Fibroblast of lung (primary cell): Measurements from ENCODE around the gene SUMF1. TPM values are rescaled to one million over a fixed set of nuclear protein-coding genes. Genes with fewer than 3 reads are reported as not detected.

Experiments used
- DNase-seq, 2 donors: peaks; one replicate each; pipeline versions ENCODE4 v3.0.0 to v3.0.0-alpha.2; 2010; ENCODE audit warnings: low read depth in 2 of 2
- H2AFZ ChIP-seq: 2 replicates; pipeline ENCODE4 v1.5.1; 2012; ENCODE audit warnings: low read length, control low read depth, inconsistent platforms
- H3K27ac ChIP-seq: 2 replicates; pipeline ENCODE4 v1.5.1; 2011; ENCODE audit warnings: low read length, control low read depth; ENCODE audit not compliant: insufficient read depth
- H3K27me3 ChIP-seq: 2 replicates; pipeline ENCODE4 v1.5.1; 2011; ENCODE audit warnings: mild to moderate bottlenecking, low read length; ENCODE audit not compliant: control insufficient read depth, insufficient read depth
- H3K36me3 ChIP-seq: 2 replicates; pipeline ENCODE4 v1.5.1; 2011; ENCODE audit warnings: low read length; ENCODE audit not compliant: control insufficient read depth, insufficient read depth
- H3K4me1 ChIP-seq: 2 replicates; pipeline ENCODE4 v1.5.1; 2011; ENCODE audit warnings: low read length; ENCODE audit not compliant: control insufficient read depth, insufficient read depth; ENCODE audit errors: extremely low read depth
- H3K4me2 ChIP-seq: 2 replicates; pipeline ENCODE4 v1.5.1; 2011; ENCODE audit warnings: low read length, control low read depth; ENCODE audit not compliant: insufficient read depth; ENCODE audit errors: extremely low read depth
- H3K4me3 ChIP-seq, 4 experiments: fragments of 200-600 bp in 1 of 4; sonication (generic) in 1 of 4; replicated peaks in 1 of 4; 2 replicates each; pipeline ENCODE4 v1.5.1; 2011 to 2016; ENCODE audit warnings: low read length in 4 of 4, low read depth in 3 of 4, mild to moderate bottlenecking in 3 of 4, control low read depth in 2 of 4, inconsistent platforms in 1 of 4, mixed read lengths in 1 of 4; ENCODE audit not compliant: insufficient read depth in 1 of 4; ENCODE audit errors: control extremely low read depth in 1 of 4
- H3K79me2 ChIP-seq: 2 replicates; pipeline ENCODE4 v1.5.1; 2012; ENCODE audit warnings: mild to moderate bottlenecking, low read length, inconsistent platforms; ENCODE audit not compliant: control insufficient read depth, insufficient read depth
- H3K9ac ChIP-seq: 2 replicates; pipeline ENCODE4 v1.5.1; 2011; ENCODE audit warnings: mild to moderate bottlenecking, low read length, control low read depth; ENCODE audit not compliant: insufficient read depth
- H3K9me3 ChIP-seq: 2 replicates; pipeline ENCODE4 v1.5.1; 2012; ENCODE audit warnings: low read depth, low read length; ENCODE audit not compliant: control insufficient read depth, insufficient read depth
- H4K20me1 ChIP-seq: 2 replicates; pipeline ENCODE4 v1.5.1; 2011; ENCODE audit warnings: low read length; ENCODE audit not compliant: control insufficient read depth, insufficient read depth; ENCODE audit errors: extremely low read depth
- EZH2 ChIP-seq: IDR thresholded peaks from 2 replicates; pipeline ENCODE4 v1.5.1; 2012; ENCODE audit warnings: low read length, control low read depth, mild to moderate bottlenecking; ENCODE audit errors: missing control alignments
- polyA plus RNA-seq, 2 donors: library from polyadenylated mRNA; depleted of rRNA in 1 of 2; stranded (reverse) in 1 of 2; unstranded in 1 of 2; fragments of >200 nt; gene quantifications; 2 replicates each; pipeline ENCODE4 v1.2.1, GENCODE V29; 2011 to 2012; ENCODE audit warnings: missing spikeins in 1 of 2
- total RNA-seq: library from RNA; depleted of rRNA; stranded (reverse); fragments of >200 nt; gene quantifications from 2 replicates; pipeline ENCODE4 v1.2.1, GENCODE V29; 2014
- TF ChIP-seq, protein P1 (sequence below), 2 donors: IDR thresholded peaks in 1 of 2; conservative IDR thresholded peaks in 1 of 2; 1 replicate in 1 of 2; 2 replicates in 1 of 2; pipeline ENCODE4 v1.5.1; 2011 to 2012; ENCODE audit warnings: low read length in 2 of 2, control low read depth in 1 of 2, inconsistent platforms in 1 of 2, low read depth in 1 of 2, mild to moderate bottlenecking in 1 of 2

SUMF1 gene
- total and polyA plus RNA-seq, 2 donors (not counting 1 experiment from before 2014, with no cell fraction given) = 50.0 to 64.6 TPM

DNA sequence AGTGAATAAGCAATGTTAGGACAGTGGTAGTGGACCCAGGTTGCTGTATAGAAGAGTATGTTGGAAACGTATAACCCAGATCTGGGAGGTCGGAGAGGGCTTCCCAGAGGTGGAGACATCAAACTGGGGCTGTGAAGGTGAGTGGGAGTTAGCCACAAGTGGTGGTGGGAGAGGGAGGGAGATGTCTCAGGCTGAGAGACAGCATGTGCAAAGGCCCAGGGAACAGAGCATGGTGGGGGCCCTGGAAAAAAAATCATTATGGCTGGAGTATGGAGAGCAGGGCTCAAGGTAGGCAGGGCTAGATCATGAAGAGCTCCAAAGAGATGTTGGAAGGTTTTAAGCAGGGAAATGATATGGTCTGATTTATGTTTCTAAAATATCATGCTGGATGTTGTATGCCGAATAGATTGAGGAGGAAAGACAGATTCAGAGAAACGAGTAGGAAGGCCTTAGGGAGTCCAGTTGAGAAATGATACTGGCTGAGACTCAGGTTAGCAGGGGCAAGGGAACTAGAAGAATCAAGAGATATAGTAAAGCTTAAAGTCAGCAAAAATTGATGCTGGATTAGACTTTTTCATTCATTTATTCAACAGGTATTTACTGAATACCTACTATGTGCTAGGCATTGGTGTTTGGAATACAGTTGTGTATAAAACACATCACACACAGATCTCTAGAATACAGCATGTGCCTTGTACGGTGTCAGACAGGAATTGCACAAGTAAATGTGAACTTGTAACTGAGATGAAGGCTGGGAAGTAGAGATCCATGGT is 43.1 kb upstream of the SUMF1 start:
- DNase-seq = no peak
- Histone ChIP-seq H3K27me3 (no peaks in the 10 kb centered on the region), H3K9me3 (no peaks in the 10 kb centered on the region), H4K20me1 (no peaks in the 10 kb centered on the region), H3K4me3 (no peak overlapping the region), H3K4me1 (peaks cover 2% of the 10 kb centered on the region), H2AFZ (no peak overlapping the region), H3K9ac (no peak overlapping the region), H3K79me2 (no peaks in the 10 kb centered on the region), H3K27ac (no peak overlapping the region), H3K4me2 (no peak overlapping the region), H3K36me3 (no peaks in the 10 kb centered on the region)
- no peak for TF ChIP-seq EZH2
- TF ChIP-seq, protein P1, sequence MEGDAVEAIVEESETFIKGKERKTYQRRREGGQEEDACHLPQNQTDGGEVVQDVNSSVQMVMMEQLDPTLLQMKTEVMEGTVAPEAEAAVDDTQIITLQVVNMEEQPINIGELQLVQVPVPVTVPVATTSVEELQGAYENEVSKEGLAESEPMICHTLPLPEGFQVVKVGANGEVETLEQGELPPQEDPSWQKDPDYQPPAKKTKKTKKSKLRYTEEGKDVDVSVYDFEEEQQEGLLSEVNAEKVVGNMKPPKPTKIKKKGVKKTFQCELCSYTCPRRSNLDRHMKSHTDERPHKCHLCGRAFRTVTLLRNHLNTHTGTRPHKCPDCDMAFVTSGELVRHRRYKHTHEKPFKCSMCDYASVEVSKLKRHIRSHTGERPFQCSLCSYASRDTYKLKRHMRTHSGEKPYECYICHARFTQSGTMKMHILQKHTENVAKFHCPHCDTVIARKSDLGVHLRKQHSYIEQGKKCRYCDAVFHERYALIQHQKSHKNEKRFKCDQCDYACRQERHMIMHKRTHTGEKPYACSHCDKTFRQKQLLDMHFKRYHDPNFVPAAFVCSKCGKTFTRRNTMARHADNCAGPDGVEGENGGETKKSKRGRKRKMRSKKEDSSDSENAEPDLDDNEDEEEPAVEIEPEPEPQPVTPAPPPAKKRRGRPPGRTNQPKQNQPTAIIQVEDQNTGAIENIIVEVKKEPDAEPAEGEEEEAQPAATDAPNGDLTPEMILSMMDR (conservative IDR thresholded peaks at IDR 0.05 in 1 of 2, IDR thresholded peaks at IDR 0.05 in 1 of 2; ENCODE audit: low read depth in 1 of 2, low read length in 2 of 2) = no peak

DNA sequence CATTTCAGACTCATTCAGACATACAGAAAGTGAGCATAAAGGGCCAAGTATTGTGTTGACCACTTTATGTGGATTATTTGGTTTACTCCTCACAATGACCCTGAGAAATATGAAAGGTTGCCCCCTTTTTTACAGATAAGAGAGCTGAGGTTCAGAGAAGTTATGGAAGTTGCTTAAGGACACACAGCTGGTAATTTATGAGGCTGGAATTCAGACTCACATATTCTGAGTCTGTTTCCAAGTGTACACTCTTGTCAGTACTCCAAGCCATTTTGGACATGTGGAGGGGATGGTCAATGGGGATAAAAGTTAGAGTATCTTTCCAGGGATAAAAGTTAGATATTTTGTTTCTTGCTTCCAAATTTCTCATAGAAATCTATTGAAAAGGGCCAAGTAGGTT is 42.0 kb upstream of the SUMF1 start:
- no peak for DNase-seq
- Histone ChIP-seq H3K27me3 (no peaks in the 10 kb centered on the region), H3K36me3 (no peaks in the 10 kb centered on the region), H3K4me2 (no peak overlapping the region), H3K4me3 (no peak overlapping the region), H4K20me1 (no peaks in the 10 kb centered on the region), H3K9ac (no peak overlapping the region), H3K9me3 (no peaks in the 10 kb centered on the region), H3K4me1 (peaks cover 2% of the 10 kb centered on the region), H2AFZ (no peak overlapping the region), H3K79me2 (no peaks in the 10 kb centered on the region), H3K27ac (no peak overlapping the region)
- TF ChIP-seq, protein P1 (conservative IDR thresholded peaks at IDR 0.05 in 1 of 2, IDR thresholded peaks at IDR 0.05 in 1 of 2; ENCODE audit: low read depth in 1 of 2, low read length in 2 of 2) = no peak

DNA sequence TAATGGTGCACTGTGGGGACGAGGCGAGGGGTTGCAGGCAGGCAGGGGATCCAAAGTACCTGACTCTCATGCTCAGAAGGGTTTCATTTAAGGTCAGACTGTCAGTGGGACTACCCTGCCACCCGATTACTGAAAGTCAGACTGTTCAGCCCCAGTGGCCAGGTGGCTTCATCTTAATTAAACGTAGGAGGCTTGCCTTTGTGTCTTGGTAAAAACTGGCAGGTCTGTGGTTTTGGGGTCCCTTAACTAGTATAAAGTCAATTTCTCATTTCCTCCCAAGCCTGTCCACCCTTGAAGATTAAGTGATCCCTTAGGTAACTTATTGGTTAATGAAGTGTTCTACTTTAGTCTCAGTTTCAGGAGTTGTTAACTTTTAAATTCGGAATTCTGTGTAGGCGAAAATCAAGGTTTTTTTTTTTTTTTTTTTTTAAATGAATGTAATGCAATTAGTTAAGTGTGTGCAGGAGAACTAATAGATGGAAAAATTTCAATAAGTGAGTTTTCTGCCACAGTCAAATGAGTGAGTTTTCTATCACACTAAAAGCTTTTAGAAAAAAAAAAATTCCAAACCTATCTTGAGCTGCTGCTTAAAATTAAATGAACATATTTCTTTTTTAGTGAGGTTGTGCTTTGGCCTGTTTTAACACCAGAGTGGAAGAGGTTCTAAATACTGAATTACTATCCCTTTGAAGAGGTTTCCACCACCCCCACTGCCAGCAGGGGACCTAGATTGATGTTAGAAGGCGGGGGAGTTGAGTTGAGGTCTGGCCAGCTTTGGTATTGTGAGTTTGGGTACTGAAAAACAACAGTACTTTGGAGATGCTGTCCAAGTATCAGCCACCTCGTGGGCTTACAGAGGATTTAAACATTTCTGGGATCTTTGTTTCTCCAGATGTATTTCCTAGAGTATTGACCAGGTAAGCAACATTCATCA is 41.2 kb upstream of the SUMF1 start:
- DNase-seq = no peak
- Histone ChIP-seq H3K4me1 (peaks cover 2% of the 10 kb centered on the region), H3K27ac (no peak overlapping the region), H3K27me3 (no peaks in the 10 kb centered on the region), H3K4me3 (no peak overlapping the region), H3K9ac (no peak overlapping the region), H3K4me2 (no peak overlapping the region), H3K9me3 (no peaks in the 10 kb centered on the region), H4K20me1 (no peaks in the 10 kb centered on the region), H2AFZ (no peak overlapping the region), H3K36me3 (no peaks in the 10 kb centered on the region), H3K79me2 (no peaks in the 10 kb centered on the region)
- TF ChIP-seq, protein P1 (conservative IDR thresholded peaks at IDR 0.05 in 1 of 2, IDR thresholded peaks at IDR 0.05 in 1 of 2; ENCODE audit: low read depth in 1 of 2, low read length in 2 of 2) = no peak
- no peak for TF ChIP-seq EZH2
